ENCODE data around the gene COL12A1.

COL12A1 gene

GRCh38 chr6:75094614-75095200 lies 111.1 kb downstream of the COL12A1 start:
- DNase-seq, result no peak

- no peak for DNase-seq
These were observed 114.2 kb downstream of the COL12A1 start for GRCh38 chr6:75091467-75092190.

GRCh38 chr6:75090576-75090975 lies 115.3 kb downstream of the COL12A1 start:
- DNase-seq, result no peak

- DNase-seq, result no peak
These were observed 115.9 kb downstream of the COL12A1 start for GRCh38 chr6:75089921-75090320.

- DNase-seq, result no peak
These were observed 116.5 kb downstream of the COL12A1 start for GRCh38 chr6:75089151-75089897.

GRCh38 chr6:75085931-75086635 lies 119.8 kb downstream of the COL12A1 start:
- DNase-seq, result no peak

GRCh38 chr6:75084872-75085381 lies 120.9 kb downstream of the COL12A1 start:
- DNase-seq, result no peak

GRCh38 chr6:75084018-75084417 lies 121.8 kb downstream of the COL12A1 start:
- no peak for DNase-seq

- DNase-seq, result no peak
These were observed 123.9 kb downstream of the COL12A1 start for GRCh38 chr6:75081921-75082320.

GRCh38 chr6:75081047-75081446 lies 124.8 kb downstream of the COL12A1 start:
- DNase-seq, result no peak

GRCh38 chr6:75079589-75079988 lies 126.3 kb downstream of the COL12A1 start:
- DNase-seq, result no peak

GRCh38 chr6:75077701-75078100 lies 128.2 kb downstream of the COL12A1 start:
- DNase-seq, result no peak

GRCh38 chr6:75076009-75076408 lies 129.8 kb downstream of the COL12A1 start:
- DNase-seq, result no peak

GRCh38 chr6:75070244-75070643 lies 135.6 kb downstream of the COL12A1 start:
- no peak for DNase-seq

GRCh38 chr6:75065523-75065922 lies 140.3 kb downstream of the COL12A1 start:
- no peak for DNase-seq

GRCh38 chr6:75052491-75052890 lies 153.4 kb downstream of the COL12A1 start:
- DNase-seq, result no peak

GRCh38 chr6:75049308-75049707 lies 156.5 kb downstream of the COL12A1 start:
- no peak for DNase-seq

GRCh38 chr6:75044846-75045245 lies 161.0 kb downstream of the COL12A1 start:
- DNase-seq, result no peak

- no peak for DNase-seq
These were observed 164.5 kb downstream of the COL12A1 start for GRCh38 chr6:75041381-75041780.

Data from NCI-H748 treated with DMSO at 0.1 percent for 48 hours (cell line).